Measurements from ENCODE around the gene BRD9. TPM values are rescaled to one million over a fixed set of nuclear protein-coding genes. Genes with fewer than 3 reads are reported as not detected.

Gene BRD9
- total and polyA plus RNA-seq, 2 donors (not counting 3 experiments of a cell fraction or from before 2014, with no cell fraction given), result 17.6 to 67.6 TPM

DNA sequence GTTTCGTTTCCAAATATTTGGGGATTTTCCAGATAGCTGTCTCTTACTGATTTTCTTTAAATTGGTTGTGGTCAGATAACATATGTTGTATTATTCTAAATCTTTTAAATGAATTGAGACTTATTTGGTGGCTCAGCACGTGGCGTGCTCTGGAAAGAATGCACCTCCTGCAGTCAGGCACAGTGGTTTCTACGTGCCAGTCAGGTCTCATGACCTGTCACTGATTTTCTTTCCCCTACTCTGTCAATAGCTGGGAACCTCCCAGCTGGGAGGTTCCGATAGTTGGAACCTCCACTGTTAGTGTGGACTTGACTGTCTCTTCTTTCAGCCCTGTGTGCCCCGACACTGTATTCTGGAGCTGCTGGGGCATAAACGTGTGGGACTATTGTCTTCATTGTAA, 27.7 kb upstream of the BRD9 start:
- CTCF ChIA-PET, result interaction anchor here (1.2 to 1.5 kb wide), 4 partner anchors 18 to 254 kb away, joined by 4 to 7 read pairs (median 5); no protein-coding TSS in a partner anchor
- BruUV-seq (replicated peaks), result no TSS peak

More for the DNA sequence above, 27.7 kb upstream of the BRD9 start:
- no peak overlapping the region for H3K4me2 ChIP-seq (ENCODE audit: insufficient read depth, low read length)
- TF ChIP-seq MYC (IDR thresholded peaks at IDR 0.05; ENCODE audit: low read depth, low read length), result no peak
- no peak for TF ChIP-seq GATA2 (IDR thresholded peaks at IDR 0.05; ENCODE audit: insufficient read depth, insufficient read length, low read depth, low read length)
- TF ChIP-seq FOS (IDR thresholded peaks at IDR 0.05; ENCODE audit: borderline replicate concordance, insufficient read depth, low read length), result no peak
- no peak for TF ChIP-seq POLR2AphosphoS5 (IDR thresholded peaks at IDR 0.05; ENCODE audit: insufficient read depth, low read depth, low read length)
- TF ChIP-seq EZH2 (IDR thresholded peaks at IDR 0.05; ENCODE audit: borderline replicate concordance, low read depth, low read length, severe bottlenecking), result no peak
- TF ChIP-seq, protein P1, sequence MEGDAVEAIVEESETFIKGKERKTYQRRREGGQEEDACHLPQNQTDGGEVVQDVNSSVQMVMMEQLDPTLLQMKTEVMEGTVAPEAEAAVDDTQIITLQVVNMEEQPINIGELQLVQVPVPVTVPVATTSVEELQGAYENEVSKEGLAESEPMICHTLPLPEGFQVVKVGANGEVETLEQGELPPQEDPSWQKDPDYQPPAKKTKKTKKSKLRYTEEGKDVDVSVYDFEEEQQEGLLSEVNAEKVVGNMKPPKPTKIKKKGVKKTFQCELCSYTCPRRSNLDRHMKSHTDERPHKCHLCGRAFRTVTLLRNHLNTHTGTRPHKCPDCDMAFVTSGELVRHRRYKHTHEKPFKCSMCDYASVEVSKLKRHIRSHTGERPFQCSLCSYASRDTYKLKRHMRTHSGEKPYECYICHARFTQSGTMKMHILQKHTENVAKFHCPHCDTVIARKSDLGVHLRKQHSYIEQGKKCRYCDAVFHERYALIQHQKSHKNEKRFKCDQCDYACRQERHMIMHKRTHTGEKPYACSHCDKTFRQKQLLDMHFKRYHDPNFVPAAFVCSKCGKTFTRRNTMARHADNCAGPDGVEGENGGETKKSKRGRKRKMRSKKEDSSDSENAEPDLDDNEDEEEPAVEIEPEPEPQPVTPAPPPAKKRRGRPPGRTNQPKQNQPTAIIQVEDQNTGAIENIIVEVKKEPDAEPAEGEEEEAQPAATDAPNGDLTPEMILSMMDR (IDR thresholded peaks at IDR 0.05; ENCODE audit: extremely low read depth in 1 of 2, insufficient read depth in 1 of 2, low read depth in 1 of 2, low read length in 2 of 2), result no peak
- TF ChIP-seq POLR2A (IDR thresholded peaks at IDR 0.05; ENCODE audit: low read depth, low read length), result no peak
- TF ChIP-seq, protein P2, sequence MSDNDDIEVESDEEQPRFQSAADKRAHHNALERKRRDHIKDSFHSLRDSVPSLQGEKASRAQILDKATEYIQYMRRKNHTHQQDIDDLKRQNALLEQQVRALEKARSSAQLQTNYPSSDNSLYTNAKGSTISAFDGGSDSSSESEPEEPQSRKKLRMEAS (IDR thresholded peaks at IDR 0.05; ENCODE audit: insufficient read depth, insufficient read length), result no peak
- TF ChIP-seq JUN (IDR thresholded peaks at IDR 0.05; ENCODE audit: borderline replicate concordance, insufficient read depth, insufficient read length, low read depth), result no peak
- POLR2A ChIA-PET, result no interaction called here
- no peak overlapping the region for H3K9ac ChIP-seq (replicated peaks; ENCODE audit: extremely low read depth, insufficient read depth, low read length)
- H2AFZ ChIP-seq (ENCODE audit: low read depth, low read length), result no peak overlapping the region
- no peak for FAIRE-seq
- no peaks in the 10 kb centered on the region for H3K9me3 ChIP-seq (replicated peaks; ENCODE audit: control insufficient read depth, insufficient read depth, low read length)
- H4K20me1 ChIP-seq (replicated peaks; ENCODE audit: control insufficient read depth, extremely low read depth, insufficient read depth, low read length), result no peaks in the 10 kb centered on the region
- H3K79me2 ChIP-seq (ENCODE audit: control insufficient read depth, insufficient read depth, low read length), result no peaks in the 10 kb centered on the region
- H3K27ac ChIP-seq (ENCODE audit: insufficient read depth, low read depth, low read length), result no peak overlapping the region
- H3K9me1 ChIP-seq (replicated peaks; ENCODE audit: control insufficient read depth, extremely low read depth, insufficient read depth, low read length), result no peaks in the 10 kb centered on the region
- no peaks in the 10 kb centered on the region for H3K4me1 ChIP-seq (ENCODE audit: control insufficient read depth, extremely low read depth, insufficient read depth, low read length)
- H3K27me3 ChIP-seq (ENCODE audit: control insufficient read depth in 2 of 2, insufficient read depth in 2 of 2, low read length in 2 of 2), result no peaks in the 10 kb centered on the region
- dilution Hi-C loops (cut with MboI; ENCODE audit: extremely low pct_ligation_motif_present, low sequenced_read_pairs) (no loop called here), intact Hi-C loops (cut with micrococcal nuclease) (loop anchor here (5.0 kb wide), 1 partner anchor 722 kb away; no protein-coding TSS in a partner anchor)
- no peak overlapping the region for H3K4me3 ChIP-seq (replicated peaks in 1 of 3; ENCODE audit: insufficient read depth in 1 of 3, low read depth in 1 of 3, low read length in 3 of 3)
- H3K36me3 ChIP-seq (ENCODE audit: control insufficient read depth in 2 of 2, extremely low read depth in 1 of 2, insufficient read depth in 2 of 2, low read length in 2 of 2), result no peaks in the 10 kb centered on the region
- DNase-seq (ENCODE audit: low read depth, low spot score), result no peak

Measured in endothelial cell of umbilical vein (primary cell).